ENCODE measurements around the gene C2orf49.

Gene C2orf49

DNA sequence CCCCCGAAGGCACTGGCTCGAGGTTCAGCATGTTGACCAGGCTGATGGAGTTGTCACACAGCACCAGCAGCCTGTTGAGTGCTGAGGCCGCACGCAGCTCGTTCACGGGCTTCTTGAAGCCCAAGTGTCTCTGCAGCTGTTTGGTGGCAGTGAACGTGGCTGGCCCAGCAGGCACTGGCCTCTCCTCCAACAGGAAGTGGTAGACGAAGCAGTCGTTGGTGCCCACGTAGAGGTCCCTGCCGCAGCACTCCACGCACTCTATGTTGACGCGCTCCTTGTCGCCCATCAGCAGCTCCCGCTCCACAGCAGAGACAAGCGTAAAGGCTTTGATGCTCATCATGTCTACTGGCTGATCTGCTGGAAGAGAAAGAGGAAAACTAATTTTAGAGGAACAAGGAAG is 29.4 kb upstream of the C2orf49 start:
- TF ChIP-seq GATA3 (IDR thresholded peaks at IDR 0.05; ENCODE audit: low read depth, low read length) (no peak), GATA2 (IDR thresholded peaks at IDR 0.05; ENCODE audit: low read depth, low read length) (no peak)

- TF ChIP-seq GATA3 (IDR thresholded peaks at IDR 0.05; ENCODE audit: low read depth, low read length) = no peak
- TF ChIP-seq GATA2 (IDR thresholded peaks at IDR 0.05; ENCODE audit: low read depth, low read length) = no peak
Measured at GRCh38 chr2:105308382-105309146, 28.8 kb upstream of the C2orf49 start.

DNA sequence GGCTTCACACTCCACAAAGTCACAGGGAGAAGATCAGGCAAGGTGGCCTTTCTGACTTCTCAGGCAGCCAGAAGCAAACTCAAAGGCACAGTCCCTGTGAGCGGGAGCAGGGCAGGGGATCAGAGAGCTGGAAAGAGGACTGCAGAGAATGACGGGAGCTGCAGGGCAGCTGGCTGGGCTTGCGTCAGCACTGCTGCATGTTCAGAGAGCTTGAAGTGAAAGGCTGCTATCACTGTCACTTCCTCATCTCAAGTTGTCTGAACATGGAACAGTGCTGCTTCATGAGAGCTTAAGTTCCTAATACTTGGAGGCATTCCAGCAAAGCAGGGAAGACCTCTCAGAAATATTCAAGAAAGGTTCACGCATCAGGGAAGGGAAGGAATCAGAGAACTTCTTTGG is 28.2 kb upstream of the C2orf49 start:
- TF ChIP-seq GATA2 (IDR thresholded peaks at IDR 0.05; ENCODE audit: low read depth, low read length) = no peak

- TF ChIP-seq GATA3 (IDR thresholded peaks at IDR 0.05; ENCODE audit: low read depth, low read length) (no peak), GATA2 (IDR thresholded peaks at IDR 0.05; ENCODE audit: low read depth, low read length) (no peak)
Measured at GRCh38 chr2:105313877-105314276, 23.5 kb upstream of the C2orf49 start.

DNA sequence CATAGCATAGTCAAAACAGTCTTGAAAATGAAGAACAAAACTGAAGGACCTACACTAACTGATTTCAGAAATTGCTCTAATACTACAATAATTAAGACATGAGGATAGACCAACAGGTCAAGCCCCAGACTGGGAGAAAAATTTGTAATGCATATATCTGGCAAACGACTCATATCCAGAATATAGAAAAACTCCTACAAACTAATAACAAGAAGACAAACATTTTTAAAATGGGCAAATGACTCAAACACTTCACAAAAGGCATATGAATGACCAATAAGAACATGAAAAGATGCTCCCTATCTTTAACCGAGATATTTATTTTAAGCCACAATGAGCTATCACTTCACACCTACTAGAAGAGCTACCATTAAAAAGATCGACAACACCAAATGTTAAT is 22.0 kb upstream of the C2orf49 start:
- no peak for TF ChIP-seq GATA3 (IDR thresholded peaks at IDR 0.05; ENCODE audit: low read depth, low read length)

DNA sequence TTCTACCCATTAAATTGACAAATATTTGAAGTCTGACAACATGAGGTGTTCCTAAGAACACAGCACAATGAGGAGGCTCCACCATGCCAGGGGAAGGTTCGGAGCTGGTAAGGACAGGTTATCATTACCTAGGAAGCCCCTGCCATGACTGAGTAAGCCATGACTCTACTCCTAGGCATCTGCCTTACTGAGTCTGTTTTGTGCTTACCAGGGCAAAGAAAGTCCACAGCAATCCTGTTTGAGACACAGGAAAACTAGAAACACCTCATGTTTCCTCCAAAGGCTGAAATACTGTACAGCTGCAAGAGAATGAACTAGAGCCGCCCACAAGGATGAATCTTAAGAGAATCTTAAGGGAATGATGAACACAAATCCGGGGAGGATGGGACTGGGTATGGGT is 19.4 kb upstream of the C2orf49 start:
- no peak for TF ChIP-seq GATA2 (IDR thresholded peaks at IDR 0.05; ENCODE audit: low read depth, low read length)
- no peak for TF ChIP-seq GATA3 (IDR thresholded peaks at IDR 0.05; ENCODE audit: low read depth, low read length)

DNA sequence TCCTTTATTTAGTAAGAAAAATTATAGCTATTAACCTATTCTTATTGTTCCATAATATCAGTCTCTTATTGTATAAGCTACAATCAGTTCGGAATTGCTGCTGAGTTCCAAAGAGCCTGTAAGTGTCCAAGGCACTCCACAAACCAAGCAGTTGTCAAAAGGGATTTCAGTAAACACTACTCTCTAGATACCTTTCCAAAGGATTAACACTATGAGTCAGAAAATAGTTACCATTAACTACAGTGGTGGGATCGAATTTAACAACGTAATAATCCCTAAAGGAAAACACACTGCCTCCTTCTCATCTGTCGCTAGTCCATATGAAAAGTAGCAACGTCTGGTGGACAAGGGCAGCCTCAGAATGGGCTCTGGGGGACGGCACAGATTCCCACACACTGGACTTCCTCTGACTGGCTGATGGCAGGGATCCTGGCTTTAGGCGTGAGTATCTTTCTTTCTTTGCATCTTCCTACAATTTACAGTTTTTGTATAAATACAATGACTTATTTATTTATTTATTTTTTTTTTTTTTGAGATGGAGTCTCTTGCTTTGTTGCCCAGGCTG is 16.6 kb upstream of the C2orf49 start:
- TF ChIP-seq GATA2 (IDR thresholded peaks at IDR 0.05; ENCODE audit: low read depth, low read length) (no peak), GATA3 (IDR thresholded peaks at IDR 0.05; ENCODE audit: low read depth, low read length) (no peak)

DNA sequence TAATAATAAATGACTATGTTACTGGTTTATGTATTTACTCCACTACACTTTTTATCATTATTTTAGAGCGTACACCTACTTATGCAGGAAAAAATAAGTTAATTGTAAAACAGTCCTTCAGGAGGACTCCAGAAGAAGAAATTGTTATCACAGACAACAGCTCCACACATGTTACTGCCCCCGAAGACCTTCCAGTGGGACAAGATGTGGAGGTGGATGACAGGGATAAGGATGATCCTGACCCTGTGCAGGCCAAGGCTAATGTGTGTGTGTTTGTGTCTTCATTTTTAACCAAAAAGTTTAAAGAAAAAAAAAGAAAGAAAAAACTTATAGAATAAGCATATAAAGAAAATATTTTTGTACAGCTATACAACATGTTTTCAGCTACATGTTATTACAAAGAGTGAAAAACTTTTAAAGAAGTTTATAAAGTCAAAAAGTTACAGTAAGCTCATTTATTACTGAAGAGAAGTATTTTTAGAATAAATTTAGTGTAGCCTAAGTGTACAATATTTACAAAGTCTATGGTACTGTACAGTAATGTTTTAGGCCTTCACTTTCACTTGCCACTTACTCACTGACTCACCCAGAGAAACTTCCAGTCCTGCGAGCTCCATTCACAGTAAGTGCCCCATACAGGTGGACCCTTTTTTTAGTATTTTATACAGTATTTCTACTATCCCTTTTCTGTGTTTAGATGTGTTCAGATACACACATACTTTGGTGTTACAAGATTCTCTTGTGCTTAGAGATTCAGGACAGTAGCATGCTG is 15.3 kb upstream of the C2orf49 start:
- TF ChIP-seq GATA3 (IDR thresholded peaks at IDR 0.05; ENCODE audit: low read depth, low read length) (no peak), GATA2 (IDR thresholded peaks at IDR 0.05; ENCODE audit: low read depth, low read length) (no peak)

GRCh38 chr2:105323111-105323510 is 14.2 kb upstream of the C2orf49 start:
- TF ChIP-seq GATA2 (IDR thresholded peaks at IDR 0.05; ENCODE audit: low read depth, low read length) (no peak), GATA3 (IDR thresholded peaks at IDR 0.05; ENCODE audit: low read depth, low read length) (no peak)

GRCh38 chr2:105324101-105324500 is 13.2 kb upstream of the C2orf49 start:
- TF ChIP-seq GATA2 (IDR thresholded peaks at IDR 0.05; ENCODE audit: low read depth, low read length) = no peak
- no peak for TF ChIP-seq GATA3 (IDR thresholded peaks at IDR 0.05; ENCODE audit: low read depth, low read length)

- TF ChIP-seq GATA2 (IDR thresholded peaks at IDR 0.05; ENCODE audit: low read depth, low read length) = no peak
- TF ChIP-seq GATA3 (IDR thresholded peaks at IDR 0.05; ENCODE audit: low read depth, low read length) = no peak
Measured at GRCh38 chr2:105324732-105325131, 12.6 kb upstream of the C2orf49 start.

- TF ChIP-seq GATA3 (IDR thresholded peaks at IDR 0.05; ENCODE audit: low read depth, low read length) = no peak
- no peak for TF ChIP-seq GATA2 (IDR thresholded peaks at IDR 0.05; ENCODE audit: low read depth, low read length)
Measured at GRCh38 chr2:105325389-105325963, 11.9 kb upstream of the C2orf49 start.

DNA sequence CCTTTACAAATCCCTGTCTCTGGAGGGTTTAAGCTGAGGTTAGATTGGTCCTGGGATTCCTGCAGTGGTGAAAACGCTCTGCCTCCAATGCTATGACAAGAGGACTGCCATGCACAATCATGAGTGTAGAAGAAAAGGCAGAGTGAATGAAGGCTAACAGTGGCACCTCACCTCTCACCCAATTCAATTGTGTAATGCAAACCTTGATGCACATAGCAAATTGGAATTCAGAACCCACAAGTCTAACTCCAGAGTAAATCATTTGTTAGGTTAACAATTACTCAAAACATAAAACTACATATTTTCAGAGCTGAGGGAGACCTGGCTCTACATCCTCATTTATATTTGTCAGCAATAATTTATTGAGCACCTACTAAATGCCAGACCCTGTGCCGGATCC is 9.7 kb upstream of the C2orf49 start:
- TF ChIP-seq GATA3 (IDR thresholded peaks at IDR 0.05; ENCODE audit: low read depth, low read length) = no peak
- no peak for TF ChIP-seq GATA2 (IDR thresholded peaks at IDR 0.05; ENCODE audit: low read depth, low read length)

GRCh38 chr2:105328281-105329196 is 8.8 kb upstream of the C2orf49 start:
- TF ChIP-seq GATA2 (IDR thresholded peaks at IDR 0.05; ENCODE audit: low read depth, low read length) = no peak
- no peak for TF ChIP-seq GATA3 (IDR thresholded peaks at IDR 0.05; ENCODE audit: low read depth, low read length)

All from SH-SY5Y (cell line).